DLD1 (cell line): ENCODE results near the gene LRCH3.

Source experiments
- in situ Hi-C: cut with HindIII; loops from 2 replicates; pipeline ENCODE4 v1.10.0; 2017; ENCODE audit warnings: low sequenced_read_pairs

Gene LRCH3

DNA sequence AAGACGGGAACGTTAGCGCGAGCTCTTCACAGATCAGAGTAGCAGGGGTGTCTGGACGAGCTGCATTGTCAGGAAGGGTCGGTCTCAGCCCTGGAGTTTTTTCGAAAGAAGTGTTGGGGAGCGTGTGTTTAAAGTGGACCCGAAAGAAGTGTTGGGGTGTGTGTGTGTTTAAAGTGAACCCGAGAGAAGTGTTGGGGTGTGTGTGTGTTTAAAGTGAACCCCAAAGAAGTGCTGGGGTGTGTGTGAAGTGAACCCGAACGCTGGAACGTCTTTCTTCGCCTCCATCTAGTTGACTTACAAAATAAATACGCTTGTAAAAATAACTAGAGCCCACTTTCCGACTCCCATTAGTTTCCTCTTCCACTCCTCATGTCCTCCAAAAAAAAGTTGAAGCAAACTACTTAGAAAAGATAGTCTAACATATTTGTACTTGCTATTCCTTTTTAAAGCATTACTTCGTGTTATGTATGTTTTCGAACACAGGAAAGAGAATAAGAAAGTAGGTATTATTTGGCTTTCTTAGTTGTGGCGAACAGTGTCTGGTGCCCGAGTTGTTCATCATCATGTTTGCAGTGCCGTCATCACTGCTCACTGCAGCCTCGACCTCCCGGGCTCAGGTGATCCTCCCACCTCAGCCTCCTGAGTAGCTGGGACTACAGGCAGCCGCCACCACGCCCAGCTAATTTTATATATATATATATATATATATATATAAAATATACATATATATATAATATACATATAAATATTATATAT, 1.0 kb downstream of the LRCH3 start:
- in situ Hi-C loops = no loop called here

DNA sequence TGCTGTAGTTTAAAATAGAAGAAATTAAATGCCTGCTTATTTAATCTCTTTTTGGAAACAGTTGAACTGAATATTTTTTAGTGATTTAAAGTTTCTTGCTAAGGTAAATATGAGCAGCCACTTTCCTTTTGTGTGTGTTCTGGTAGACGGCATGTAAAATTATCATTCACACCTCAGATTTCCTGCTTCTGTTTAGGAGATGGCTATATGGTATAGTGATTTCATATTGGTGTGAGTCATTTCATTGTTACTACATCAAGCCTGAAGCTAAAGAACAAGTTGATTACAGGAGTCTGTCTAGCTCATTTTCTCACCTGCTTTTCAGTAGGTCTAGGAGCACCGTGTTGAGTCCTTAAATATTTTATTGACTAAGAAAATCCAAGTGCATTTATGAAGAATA, 2.2 kb downstream of the LRCH3 start:
- in situ Hi-C loops = no loop called here

DNA sequence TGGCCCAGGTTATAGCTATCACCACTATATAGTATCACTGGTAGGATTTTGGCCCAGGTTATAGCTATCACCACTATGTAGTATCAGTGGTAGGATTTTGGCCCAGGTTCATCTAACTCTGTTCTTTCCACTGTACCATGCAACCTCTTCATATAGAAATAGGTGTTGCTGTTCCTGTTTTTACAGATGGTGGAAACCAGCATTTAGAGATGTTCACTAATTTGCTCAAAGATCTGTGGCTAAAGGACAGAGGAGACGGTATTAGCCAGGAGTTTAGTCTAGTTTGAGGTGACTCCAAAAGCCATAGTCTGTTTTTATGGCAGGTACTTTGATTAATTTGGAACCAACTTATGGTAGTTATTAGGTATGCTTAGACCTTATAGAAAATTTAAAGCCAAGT, 3.1 kb downstream of the LRCH3 start:
- in situ Hi-C loops = no loop called here

DNA sequence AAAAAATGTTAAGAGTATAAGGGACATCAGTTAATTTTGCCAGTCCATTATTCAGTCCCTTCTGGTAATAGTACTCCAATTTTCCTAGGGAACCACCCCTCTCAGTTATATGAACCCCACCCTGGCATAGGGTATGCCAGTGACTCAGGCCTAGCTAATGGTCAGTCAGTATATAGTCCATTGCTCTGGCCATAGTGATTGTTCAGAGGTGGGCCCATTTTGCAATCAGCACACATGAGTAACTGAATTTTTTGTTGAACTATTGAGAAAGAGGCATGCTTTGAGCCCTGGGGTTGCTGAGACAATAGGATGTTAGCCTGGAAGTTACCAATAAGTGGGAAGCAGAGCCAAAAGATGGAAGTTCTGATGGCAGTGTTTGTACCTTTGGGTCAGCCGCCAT, 4.1 kb downstream of the LRCH3 start:
- in situ Hi-C loops = no loop called here

DNA sequence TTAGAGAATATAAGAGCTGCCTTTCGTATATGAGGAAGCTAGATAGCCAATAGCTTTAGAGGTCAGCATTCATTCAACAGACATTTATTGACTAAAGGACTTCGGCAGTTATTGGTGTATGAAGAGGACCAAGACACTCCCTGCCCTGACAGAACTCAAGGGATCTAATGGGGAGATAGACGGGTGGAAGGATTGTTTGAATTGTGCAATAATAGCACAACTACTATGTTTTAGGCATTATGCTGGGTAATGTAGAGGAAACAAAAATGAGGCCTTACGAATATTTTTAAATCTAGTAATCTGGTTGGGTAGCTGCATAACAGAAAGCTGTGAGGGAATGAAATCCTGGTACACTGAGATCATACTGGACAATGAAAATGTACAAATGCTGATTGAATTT, 5.0 kb downstream of the LRCH3 start:
- in situ Hi-C loops = no loop called here

DNA sequence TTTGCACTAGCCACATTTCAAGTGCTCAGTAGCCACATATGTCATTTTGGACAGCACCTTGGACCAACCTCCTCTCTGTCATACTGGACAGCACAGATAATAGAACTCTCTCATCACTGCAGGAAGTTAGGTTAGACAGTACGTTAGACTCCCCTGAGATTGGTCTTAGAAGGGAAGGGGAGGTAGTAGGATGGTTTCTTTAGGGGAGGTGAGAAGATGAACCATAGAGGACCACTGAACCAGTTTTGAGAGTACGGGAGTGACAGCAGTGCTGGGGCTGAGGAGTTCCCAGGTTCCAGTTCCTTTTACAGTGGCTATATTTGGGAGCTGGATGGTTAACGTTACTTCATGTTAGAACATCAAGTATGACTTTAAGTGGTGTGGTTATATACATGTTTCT, 7.8 kb downstream of the LRCH3 start:
- in situ Hi-C loops = no loop called here

DNA sequence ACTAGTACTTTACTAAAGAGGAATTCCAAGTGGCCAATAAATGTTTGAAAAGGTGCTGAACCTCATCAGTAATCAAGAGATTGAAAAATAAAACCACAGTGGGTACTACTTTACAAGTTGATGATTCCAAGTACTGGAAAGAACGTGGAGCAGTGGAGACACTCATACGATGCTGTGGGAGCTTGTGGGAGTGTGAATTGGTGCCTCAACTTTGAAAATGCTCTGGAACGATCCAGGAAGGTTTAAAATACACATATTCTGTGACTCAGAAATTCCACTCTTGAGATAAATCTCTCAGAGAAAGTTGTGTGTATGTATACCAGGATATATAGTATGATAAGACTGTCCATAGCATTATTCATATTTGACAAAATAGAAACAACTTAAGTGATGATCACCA, 9.3 kb downstream of the LRCH3 start:
- in situ Hi-C loops = no loop called here

DNA sequence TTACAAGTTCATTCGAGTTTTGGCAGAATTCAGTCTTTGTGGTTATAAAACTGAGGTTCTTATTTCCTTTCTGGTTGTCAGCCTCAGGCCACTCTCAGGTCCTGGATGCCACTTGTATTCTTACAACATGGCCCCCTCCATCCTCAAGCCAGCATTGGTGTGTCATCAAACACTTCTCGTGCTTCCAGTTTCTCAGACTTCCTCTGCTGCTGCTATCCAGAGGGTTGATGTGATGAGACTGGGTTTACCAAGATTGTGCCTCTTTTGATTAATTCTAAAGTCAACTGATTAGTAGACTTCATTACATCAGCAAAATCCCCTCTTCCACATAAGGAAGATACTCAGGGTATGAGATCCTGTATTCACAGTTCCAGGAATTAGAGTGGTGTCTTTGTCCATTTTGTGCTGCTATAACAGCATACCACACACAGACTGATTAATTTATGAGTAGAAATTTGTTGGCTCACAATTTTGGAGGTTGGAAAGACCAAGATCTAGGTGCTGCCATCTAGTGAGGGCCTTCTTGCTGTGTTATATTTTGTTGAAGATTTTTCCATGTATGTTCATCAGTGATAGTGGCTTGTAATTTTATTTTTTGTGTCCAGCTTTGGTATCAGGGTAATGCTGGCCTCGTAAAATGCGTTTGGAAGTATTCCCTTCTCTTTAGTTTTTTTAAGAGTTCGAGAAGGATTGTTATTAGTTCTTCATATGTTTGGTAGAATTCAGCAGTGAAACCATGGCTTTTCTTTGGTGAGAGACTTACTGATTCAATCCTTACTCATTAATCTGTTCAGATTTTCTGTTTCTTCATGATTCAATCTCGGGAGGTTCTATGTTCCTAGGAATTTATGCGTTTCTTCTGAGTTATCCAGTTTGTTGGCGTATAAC, 11.1 kb downstream of the LRCH3 start:
- in situ Hi-C loops = no loop called here

DNA sequence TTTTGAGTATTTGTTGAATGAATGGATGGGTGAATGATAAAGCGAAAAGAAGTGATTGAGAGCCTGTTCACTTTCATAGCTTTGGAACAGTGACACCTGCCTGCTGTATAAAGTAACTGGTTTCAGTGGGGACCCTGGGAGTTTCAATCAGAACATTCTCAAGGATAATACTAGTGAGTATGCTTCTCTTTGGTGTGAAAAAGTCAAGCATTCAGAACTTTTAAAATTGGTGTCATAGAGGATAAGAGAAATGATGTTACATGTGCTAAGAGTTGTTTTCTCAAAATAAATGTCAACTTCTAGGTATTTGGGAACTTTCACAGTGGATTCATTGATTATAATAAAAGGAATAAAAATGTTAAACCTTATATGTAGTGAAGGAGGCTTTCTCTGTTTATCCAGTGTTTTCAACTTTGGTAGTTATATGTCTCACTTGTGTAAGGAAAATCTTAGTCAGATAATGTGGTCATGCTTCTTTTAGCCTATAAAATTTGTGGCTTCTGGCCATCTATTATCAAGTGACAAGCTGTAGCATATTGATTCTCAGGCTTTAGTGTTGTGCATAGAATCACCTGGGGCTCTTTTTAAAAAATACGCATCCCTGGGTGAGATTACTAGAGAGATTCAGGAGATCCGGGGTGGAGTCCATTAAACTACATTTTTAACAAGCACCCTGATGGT, 11.9 kb downstream of the LRCH3 start:
- in situ Hi-C loops = no loop called here

DNA sequence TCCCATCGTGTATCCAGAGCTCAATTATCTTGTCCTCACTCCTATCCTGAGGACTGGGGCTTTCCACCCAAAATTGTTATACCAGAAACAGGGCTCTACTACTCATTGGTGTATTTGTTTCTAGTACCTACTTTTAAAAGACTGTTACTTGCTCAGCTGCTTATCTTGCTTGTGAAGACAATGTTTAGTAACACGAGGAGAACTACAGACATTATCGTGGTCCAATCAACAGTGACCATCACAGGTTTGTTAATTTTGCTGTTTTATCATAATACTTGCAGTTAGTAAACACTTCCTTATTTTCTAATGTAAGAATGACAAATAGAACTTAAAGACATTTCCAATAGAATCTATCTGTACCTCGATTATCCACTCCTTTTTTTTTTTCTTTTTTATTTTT, 13.5 kb downstream of the LRCH3 start:
- in situ Hi-C loops = no loop called here

DNA sequence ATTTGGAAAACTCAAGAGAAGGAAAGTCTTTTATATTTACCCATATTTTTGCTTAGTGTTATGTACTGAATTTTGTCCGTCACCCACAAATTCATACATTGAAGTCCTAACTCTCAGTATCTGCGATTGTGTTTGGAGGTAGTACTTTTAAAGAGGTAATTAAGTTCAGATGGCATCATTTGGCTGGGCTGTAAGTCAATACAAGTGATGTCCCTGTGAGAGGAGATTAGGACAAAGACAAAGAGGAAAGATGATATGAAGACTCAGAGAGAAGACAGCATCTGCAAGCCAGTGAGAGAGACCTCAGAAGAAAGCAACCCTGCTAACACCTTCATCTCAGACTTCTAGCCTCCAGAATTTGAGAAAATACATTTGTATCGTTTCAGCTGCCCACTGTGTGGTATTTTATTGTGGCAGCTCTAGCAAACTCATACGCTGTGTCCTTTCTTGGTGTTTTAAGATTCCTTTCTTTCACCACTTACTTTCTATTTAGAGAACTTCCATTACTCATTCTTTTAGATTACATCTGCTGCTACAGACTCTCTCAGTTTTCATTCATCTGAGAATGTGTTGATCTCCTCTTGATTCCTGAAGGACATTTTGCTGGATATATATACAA, 17.0 kb downstream of the LRCH3 start:
- in situ Hi-C loops = no loop called here

DNA sequence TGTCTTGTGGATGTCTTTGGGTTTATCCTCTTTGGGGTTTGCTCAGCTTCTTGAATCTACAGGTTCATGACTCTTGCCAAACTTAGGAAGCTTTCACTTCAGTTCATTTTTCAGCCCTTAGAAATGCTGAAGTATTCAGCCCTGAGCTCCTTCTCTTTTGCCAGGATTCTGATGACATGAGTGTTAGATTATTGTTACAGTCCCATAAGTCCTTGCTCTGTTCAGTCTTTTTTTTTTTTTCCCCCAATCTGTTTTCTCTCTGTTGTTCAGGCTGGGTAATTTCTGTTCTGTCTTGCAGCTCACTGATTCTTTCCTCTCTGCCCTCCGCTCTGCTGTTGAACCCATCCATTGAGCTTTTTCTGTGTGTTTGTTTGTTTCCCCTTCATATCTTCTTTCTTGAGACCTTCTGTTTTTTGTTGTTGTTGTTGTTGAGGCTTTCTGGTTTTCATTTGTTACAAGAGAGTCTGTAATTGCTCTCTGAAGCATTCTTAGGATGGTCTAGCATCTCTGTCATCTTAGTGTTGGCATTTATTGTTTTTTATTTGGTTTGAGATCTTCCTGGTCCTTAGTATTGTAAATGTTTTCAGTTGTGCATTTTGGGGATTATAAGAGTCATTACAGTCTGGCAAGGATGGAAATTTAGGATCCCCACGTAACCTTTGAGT, 18.4 kb downstream of the LRCH3 start:
- in situ Hi-C loops = no loop called here

DNA sequence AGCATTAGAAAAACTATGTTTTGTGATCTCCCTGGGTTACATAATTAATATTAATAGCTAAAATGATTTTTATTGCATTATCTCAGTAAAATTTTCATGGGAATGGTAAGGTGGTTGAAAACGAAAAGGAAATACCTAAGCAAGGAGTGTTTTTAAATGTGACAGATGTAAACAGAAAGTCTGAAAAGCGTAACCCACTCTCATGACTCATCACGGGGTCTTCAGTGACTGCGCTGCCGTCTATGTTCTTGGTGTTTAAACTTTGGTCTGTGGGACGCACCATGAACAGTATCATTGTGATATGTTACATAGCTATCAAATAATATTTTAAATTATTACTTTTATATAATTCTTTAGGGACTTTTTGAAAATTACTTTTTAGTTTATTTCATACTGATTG, 19.8 kb downstream of the LRCH3 start:
- in situ Hi-C loops = no loop called here

DNA sequence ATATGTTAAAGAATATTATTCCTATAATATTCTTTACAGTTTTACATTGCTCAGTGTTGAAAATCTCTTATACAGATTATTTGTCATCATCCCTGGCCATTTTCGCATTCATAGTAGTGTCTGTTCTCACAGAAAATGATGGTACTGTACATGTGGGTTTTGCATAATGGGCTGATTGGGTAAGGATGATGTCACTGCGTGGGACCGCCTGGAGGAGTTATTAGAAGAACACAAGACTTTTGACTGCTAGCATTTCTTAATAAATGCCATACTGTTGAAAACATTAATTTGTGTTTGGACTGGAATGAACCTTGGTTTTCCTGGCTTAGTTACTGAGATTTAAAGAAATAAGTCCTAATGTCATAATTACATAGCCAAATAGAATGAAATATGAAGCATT, 20.3 kb downstream of the LRCH3 start:
- in situ Hi-C loops = no loop called here

DNA sequence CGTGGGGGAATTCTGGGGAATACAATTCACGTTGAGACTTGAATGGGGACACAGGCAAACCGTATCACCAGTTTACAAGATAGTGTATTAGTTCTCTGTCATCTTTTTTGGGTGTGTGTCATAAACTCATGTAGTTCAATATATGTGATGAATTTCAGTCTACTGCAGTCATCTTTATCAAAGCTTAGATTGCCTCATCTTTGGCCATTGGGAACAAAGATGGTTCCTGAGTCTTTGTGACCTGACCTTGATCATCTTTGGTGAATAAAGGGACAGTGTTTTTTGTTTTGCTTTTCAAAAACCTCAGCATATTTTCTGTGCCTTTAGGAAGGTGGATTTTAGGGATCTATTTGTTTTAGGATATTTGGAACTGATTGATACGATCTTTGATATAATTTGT, 23.3 kb downstream of the LRCH3 start:
- in situ Hi-C loops = no loop called here

DNA sequence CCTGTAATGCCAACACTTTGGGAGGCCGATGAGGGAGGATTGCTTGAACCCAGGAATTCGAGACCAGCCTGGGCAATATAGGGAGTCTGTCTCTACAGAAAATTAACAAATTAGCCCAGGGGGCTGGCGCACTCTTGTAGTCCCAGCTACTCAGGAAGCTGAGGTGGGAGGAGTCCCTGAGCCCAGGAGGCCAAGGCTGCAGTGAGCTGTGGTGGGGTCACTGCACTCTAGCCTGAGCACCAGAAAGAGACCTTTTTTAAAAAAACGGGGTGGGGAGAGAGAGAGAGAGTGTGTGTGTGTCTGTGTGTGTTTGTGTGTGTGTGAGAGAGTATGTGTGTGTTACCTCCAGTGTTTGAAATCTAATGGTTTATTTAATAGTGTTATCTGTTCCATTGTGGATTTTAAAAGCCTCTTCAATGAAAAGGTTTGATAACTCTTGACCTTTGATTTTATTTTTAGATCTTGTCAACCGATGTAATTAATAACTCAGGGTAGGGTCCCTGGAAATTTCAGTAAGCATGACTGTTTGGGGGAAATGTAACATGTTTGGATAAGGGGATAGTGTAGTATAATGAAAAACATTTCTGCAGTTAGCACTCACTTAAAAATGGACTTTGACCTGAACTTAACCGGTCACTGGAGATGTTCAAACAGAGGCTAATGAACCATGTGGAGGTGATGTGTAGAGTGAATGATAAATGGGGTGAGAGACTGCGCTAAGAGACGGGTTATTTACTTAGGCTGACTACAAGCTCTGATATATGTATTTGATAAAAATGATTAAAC, 29.7 kb downstream of the LRCH3 start:
- in situ Hi-C loops = no loop called here

DNA sequence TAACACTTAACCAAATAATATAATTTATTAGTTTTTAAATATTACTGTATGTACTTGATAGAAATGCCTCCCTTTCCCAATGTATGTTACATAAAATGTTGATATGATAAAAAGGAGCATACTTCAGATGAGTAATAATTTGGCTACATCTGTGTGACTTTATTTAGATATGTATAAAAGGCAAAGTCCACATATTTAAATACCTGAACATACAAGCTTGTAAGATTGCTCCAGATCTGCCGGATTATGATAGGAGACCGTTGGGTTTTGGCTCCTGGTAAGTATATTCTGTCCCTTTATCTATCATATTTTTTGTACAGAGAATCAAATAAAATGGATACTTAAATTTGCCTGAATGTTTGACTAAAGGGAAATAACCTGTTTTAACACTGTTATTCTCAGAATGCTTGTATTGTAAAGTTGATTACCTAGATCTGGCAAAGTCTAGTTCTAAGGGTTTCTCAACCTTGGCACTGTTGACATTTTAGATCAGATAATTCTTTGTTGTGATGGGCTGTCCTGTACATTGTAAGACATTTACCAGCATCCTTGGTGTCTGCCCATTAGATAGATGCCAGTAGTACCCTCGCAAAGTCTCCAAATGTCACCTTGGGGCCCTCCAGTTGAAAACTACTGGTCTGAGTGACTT, 38.5 kb downstream of the LRCH3 start:
- in situ Hi-C loops = no loop called here

DNA sequence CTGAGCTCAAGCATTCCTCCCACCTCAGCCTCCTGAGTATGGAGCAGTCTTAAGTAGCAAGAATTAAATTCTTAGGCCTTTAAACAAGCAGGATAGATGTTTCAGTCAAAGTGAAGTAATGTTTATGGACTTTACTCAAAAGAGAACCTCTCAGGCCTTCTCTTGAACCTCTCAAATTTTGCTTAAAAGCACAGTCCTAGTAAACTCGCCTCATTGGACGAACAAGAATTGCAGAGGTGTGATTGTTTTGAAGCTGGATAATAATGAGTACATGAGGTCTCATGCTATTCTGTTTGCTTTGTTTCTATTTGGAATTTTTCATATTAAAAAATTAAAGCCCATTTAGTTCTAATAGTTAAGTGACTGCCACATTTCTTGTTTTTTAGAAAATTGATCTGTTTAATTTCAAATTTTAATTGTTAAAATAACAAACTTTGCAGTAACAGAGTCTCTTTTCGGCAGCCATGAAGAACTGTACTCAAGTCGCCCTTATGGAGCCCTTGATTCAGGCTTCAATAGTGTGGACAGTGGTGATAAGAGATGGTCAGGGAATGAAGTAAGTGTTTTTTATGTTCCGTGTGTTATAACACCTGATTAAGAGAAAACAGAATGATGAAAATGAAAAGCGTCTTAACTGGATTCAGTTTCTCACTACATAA, 39.4 kb downstream of the LRCH3 start:
- in situ Hi-C loops = no loop called here

DNA sequence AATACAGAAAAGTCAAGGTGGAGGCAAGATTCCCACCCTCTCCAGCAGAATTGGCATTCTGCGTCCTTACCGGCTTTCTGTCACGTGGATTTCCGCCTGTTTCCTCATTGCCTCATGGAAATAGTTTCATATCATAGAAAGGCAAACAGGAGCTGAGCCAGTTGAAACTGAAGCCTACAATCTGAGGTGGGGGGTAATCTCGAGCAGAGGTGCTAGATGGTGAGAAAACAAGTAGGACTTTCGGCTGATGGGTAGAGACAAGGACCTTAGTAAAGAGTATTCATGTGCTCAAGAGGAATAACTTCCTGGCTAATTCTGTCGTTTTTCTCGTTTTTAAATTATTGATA, 39.9 kb downstream of the LRCH3 start:
- in situ Hi-C loops = no loop called here
